GDM1 (cell line): ENCODE results near the gene CD300LF.

Experiments used
- DNase-seq: peaks from one replicate; lab custom pipeline; 2025; lab: John Stamatoyannopoulos, UW

The CD300LF gene

DNA sequence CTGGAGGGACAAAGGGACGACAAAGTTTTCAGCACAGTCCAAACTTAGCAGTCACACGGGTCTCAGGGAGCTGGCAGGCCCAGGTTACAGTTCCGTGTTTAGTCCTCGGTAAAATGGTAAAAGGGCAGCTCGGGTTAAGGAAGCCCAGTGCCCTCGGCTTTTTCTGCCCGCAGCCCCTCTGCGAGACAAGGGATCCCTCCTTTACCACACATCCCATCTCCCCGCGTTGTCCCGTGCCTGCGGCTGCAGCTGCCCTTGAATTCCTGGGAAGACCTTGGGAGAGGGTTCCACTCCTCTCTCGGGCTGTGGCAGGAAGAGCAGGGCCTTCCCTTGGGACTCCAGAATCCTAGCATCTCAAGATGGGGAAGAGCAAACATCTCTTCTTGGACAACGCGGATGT is 17.1 kb upstream of the CD300LF start:
- no peak for DNase-seq

- no peak for DNase-seq
Observed at GRCh38 chr17:74729368-74729767, 16.6 kb upstream of the CD300LF start.

DNA sequence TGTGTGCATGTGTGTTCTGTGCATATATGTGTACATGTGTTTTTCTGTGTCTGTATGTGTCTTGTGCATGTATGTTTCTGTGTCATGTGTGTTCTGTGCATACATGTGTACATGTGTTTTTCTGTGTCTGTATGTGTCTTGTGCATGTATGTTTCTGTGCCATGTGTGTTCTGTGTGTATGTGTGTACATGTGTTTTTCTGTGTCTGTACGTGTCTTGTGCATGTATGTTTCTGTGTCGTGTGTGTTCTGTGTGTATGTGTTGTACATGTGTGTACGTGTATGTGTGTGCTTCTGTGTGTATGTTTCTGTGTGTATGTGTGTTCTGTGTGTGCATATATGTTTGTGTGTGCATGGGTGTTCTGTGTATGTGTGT is 16.0 kb upstream of the CD300LF start:
- DNase-seq: no peak

DNA sequence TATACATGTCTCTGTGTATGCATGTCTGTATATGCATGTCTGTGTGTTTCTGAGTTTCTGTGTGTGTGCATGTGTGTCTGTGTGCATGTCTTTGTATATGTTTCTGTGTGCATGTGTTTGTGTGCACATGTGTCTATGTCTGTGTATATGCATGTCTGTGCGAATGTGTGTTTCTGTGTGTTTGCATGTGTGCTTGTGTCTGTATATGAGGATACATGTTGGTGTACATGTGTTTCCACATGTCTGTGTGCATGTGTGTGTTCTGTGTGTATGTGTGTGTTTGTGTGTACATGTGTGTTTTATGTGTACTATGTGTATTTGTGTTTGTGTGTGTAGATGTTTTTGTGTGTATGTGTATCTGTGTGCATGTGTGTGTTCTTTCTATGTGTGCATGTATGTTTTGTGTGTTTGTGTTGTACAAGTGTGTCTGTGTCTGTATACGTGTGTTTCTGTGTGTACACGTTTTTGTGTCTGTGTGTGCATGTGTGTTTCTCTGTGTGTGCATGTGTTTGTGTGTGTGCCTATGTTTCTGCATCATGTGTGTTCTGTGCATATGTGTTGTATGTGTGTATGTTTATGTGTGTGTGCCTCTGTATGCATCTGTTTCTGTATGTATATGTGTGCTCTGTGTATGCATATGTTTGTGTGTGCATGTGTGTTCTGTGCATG is 15.4 kb upstream of the CD300LF start:
- no peak for DNase-seq

DNA sequence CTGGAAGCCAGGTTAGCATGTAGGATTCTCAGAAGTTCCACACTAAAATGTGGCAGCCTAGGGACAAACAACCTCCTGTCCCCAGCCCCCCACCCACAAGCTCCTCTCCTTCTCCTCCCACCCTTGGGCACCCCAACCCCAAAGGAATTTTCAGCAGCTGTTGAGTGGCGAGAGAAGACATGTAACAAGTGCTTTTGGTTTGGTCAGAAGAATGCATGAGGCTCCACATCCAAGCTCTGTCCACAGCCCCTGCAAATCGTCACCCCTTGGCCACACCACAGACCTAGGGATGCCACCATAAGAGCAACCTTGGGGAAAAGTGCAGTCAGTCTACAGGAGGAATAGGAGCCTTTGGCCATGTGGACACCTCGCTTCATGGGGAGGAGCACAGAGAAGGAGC is 12.4 kb upstream of the CD300LF start:
- no peak for DNase-seq

DNA sequence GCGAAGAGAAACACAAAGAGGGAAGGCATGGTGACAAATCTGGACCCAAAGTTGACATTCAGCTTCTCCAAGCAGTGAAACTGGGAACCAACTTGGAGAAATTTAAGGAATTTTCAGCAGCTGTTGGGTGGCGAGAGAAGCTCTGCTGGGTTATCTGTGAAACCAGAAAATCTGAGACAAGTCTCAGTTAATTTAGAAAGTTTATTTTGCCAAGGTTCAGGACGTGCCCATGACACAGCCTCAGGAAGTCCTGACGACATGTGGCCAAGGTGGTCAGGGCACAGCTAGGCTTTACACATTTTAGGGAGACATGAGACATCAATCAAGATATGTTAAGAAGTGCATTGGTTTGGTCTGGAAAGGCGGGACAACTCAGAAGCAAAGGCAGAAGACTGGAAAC is 11.2 kb upstream of the CD300LF start:
- DNase-seq: no peak

DNA sequence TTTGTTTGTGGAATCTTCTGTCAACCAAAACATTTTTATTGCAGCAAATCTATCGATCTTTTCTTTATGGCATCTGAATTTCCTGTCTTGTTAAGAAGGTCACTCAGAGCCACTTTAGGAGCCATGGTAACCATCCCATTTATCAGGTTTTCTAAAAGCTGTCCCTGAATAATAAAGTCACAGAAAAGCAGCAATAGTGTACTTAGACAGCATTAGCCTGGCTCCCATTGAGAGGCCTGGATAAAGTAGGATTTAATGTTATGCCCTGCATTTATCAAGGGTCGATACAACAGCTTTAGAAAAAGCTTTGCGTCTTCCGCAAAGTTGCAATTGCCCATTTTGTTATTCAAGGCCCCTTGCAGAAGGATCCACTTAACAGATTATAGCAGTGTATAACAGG is 10.1 kb upstream of the CD300LF start:
- no peak for DNase-seq

DNA sequence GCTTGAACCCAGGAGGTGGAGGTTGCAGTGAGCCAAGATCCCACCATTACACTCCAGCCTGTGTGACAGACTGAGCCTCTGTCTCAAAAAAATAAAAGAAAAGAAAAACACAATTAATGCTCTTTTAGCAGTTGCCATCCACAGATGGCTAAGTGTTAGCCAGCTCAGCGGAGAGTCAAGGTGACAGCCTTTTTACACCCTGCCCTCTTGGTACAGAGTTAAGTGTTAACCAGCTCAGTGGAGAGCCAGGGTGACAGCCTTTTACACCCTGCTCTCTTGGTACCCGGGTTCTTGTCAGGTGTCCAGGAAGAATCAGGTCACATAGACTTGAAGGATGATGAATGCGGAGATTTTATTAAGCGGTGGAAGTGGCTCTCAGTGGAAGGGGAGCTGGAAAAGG is 7.8 kb upstream of the CD300LF start:
- no peak for DNase-seq

DNA sequence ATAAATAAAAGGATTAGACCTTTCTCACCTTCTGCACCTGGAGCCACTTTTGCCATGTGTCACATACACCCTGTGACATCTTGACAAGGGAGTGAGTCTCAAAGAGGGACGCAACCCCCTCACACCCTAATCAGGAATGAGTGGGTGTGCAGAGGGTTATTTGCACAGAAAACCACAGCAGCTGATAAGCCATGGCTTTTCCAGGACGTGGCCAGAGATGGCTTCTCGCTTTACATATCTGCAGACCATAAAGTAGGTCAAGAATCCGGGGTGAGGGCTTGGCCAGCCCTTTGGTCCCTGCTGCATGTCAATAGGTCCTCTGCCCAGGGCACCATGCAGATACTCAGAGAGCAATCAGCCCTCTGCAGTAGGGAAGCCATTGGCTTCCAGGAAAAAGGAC is 2.4 kb upstream of the CD300LF start:
- no peak for DNase-seq

GRCh38 chr17:74713171-74713755 is 540 bp upstream of the CD300LF start:
- DNase-seq: peak; percentile 45

DNA sequence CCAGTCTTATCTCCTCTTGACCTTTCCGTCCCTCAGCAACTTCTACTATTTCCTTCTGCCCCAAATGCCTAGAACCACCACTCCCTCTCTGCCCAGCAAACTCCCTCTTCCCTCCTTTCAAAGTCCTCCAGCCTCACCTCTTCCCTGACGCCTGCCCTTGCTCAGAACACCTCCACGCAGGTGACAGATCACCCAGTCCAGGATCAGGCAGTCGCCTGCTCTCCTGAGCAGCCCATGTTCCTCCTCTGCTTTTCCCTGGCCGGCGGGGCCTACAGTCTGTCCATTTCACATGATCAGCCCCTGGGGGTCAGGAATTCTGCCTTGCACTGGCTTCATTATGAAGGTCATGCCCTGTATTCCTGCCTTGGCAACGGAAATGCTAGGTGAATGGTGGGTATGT is 422 bp downstream of the CD300LF start:
- no peak for DNase-seq

DNA sequence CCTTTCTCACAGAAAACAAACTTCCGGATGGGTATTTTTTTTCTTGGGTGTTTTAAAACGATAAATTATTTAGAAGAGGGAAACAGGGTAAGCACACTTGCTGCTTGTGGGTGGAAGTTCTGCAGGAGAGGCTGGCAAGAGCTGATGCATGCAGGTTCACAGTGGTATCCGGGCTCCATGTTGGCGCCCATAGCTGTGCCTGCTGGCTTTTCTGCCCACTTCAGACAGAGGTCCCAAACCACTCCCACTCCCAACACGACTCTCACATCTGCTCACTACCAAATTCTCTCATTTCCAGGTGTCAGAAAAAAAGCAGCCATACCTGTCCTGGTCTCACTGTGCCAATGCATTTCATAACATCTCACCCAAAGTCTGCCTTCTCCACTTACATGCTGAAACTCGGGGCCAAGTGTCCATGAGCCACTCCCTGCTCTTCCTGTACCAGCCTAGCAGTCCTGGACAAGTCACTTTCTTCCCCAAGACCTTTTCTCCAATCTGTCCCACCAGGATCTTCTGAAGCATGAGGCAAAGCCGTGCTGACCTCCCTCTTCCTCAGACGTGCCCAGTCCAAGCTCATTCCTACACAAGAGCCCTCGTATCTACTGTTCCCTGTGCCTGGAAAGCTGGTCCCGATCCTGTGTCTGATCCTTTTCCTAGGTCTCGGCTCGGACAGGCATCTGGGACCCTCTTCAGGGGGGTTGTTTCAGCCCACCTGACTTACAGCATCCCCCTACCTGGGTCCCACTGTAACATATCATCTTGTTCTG is 1.5 kb downstream of the CD300LF start:
- DNase-seq: no peak

DNA sequence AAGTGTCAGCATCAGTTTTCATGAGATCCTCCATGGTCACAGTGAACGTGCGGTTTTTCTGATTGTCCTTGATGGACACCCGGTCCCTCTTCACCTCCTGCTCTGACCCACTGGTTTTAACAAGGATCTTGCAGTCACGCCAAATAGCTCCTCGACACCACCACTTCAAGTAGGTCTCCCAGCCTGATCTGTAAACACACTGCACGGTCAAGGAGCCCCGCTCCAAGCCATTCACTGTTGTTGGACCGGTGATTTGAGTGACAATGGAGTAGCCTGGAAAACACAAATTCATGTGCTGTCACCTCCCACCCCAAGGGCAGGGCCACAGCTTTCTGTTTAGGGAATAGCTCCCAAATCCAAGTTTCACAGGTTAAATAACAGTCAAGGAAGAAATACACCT is 8.2 kb downstream of the CD300LF start:
- DNase-seq: no peak

GRCh38 chr17:74703311-74703710 is 9.4 kb downstream of the CD300LF start:
- no peak for DNase-seq

DNA sequence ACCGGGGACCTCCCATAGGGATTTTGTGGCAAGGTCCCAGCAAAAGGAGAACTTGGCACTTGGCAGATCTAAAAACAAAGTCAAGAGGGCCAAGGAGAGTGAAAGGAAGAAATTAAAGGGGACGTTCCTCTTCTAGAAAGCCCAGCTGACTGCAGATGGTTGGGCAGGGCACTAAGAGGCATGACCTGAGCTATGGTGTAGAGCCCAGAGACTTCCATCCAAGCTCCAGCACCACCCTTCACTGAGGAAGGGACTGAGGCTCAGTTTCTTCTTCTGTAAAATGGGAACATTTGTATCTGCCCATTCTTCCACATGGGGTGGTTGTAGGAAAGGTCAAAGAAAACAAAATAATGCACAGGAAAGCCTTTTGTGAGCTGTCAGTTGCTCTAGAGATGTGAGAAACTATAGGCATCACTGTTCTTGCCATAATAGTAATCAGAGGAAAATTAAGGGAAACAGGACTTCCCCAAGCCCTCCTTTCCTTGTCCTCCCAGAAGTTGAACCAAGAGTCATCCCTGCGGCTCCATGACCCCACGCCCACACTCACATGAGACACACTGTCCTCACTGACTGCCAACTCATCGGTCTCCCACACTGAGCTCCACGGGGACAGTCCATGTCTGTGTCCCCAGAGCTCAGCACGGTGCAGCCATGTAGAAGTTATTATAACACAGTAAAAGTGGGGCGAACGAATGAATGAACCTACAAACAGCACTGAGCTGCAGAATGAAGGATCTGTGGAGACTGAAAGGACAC is 10.4 kb downstream of the CD300LF start:
- no peak for DNase-seq

- no peak for DNase-seq
Observed at GRCh38 chr17:74699236-74699635, 13.5 kb downstream of the CD300LF start.

DNA sequence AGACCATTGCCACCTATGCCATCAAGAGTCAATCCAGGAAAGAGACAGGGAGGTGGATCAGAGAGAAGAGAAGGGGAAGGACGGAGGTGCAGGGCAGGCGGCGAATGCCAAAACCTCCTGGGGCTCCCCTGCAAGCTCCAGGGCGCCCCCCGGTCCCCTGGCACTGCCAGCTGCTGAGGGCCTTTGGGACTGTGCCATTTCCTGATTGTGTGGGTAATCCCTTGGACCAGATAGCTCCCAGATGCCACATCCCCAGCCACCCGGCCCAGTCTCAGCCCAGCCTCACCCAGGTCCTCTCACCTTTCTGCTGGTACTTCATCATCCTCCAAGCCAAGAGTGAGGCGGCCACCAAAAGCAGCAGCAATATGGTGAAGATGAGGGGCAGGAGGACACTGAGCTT is 14.7 kb downstream of the CD300LF start:
- DNase-seq: no peak

DNA sequence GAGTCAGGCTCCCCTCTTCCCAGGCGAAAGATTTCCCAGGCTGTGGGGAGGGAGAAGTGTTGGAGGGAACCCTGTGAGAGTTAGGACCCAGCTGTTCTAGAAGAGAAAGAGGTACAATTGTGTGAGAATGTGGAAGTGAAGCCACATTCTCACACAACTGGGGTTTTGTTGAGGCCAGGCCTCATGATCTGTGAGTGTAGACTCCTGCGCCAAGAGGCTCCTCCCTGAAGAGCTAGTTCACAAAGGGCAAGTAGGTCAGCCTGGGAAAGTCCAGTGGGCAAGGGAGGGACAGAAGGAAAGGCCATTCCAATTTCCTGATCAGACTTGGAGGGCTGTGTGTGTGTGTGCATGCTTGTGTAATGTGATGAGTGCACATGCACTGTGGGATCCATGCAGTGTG is 15.2 kb downstream of the CD300LF start:
- no peak for DNase-seq

- DNase-seq: no peak
Observed at GRCh38 chr17:74695629-74696028, 17.1 kb downstream of the CD300LF start.

- no peak for DNase-seq
Observed at GRCh38 chr17:74694081-74694480, 18.6 kb downstream of the CD300LF start.

DNA sequence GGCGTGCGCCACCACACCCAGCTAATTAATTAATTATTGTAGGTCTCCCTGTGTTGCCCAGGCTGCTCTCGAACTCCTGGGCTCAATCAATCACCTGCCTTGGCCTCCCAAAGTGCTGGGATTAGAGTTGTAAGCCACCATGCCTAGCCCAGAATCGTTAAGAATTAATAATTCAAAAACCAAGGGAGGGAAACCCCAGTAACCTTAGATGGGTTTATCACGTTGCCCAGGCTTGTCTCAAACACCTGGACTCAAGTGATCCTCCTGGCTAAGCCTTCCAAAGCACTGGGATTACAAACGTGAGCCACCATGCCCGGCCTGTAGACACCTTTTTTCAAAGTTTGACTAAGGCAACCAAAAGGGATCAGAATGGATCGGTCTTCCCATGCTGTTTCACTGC is 21.6 kb downstream of the CD300LF start:
- no peak for DNase-seq

- no peak for DNase-seq
Observed at GRCh38 chr17:74690409-74690825, 22.3 kb downstream of the CD300LF start.

DNA sequence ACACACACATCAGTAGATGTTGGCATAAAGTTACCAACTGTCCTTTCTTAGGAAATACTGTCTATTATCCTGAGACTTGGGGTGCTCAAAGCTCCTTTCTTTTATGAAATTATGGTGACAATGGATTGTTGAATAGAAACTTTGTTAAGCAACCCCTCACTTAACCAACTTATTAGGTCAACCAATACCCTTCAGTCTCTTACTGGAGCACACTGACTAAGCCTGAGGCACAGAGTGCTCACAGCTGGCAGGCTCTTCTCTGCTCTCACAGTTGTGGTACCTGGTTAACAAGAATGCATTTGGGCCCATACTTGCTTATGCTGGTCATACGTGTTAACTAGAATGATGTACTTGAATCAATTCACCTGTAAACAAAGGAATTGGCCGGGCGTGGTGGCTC is 24.8 kb downstream of the CD300LF start:
- DNase-seq: no peak
